ENCODE measurements around the gene SYTL3.
"Not testable (repeated sequence)": the region's sequence is repeated elsewhere in the genome, so short reads cannot be mapped to it uniquely, and the experiment has no call there.

Gene SYTL3

DNA sequence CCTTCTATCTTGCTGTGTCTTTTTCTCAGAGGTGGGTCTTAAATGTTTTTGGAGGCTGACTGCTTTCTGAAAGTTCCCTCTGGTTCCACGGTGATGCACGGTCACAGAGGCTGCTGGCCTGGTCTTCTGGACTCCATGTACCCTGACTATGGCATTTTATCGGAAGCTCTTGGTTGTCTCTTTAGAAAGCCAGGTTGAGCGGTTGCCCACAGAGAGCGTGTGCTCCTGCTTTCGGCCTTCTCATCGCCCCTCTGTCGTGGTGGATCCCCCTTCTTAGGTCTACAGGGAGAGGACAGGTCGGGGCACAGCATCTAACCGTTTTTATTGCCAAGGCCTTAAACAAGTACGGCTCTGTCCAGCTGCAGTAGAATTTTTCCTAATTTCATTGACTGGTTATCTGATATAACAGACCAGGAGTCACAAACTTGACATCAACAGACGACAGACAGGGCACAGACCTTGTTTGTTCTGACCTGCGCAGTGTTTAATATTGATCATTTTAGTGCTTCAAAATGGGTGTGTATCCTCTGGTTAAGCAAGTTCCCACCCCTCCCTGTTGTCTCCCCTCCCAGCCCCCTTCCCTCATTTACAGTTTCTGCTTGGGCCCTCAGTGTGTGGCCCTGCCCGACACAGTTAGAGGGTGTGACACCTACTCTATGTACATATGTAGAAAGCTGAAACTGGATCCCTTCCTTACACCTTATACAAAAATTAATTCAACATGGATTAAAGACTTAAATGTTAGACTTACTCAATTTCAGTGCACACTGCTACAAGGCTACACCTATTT is 24.7 kb downstream of the SYTL3 start:
- Histone ChIP-seq H3K9ac (ENCODE audit: low read depth, low read length) (no peak overlapping the region), H3K36me3 (ENCODE audit: insufficient read depth, low read length) (no peaks in the 10 kb centered on the region), H3K4me3 (ENCODE audit: low read length) (no peak overlapping the region), H3K27me3 (ENCODE audit: control insufficient read depth, insufficient read depth, low read length) (no peaks in the 10 kb centered on the region), H3K4me1 (ENCODE audit: control insufficient read depth, insufficient read depth, low read length) (no peaks in the 10 kb centered on the region), H3K9me3 (replicated peaks; ENCODE audit: low read length) (no peaks in the 10 kb centered on the region), H3K4me2 (ENCODE audit: low read length) (no peak overlapping the region)

GRCh38 chr6:158677094-158677493 is 27.2 kb downstream of the SYTL3 start:
- H3K36me3 ChIP-seq (ENCODE audit: insufficient read depth, low read length); H3K4me1 ChIP-seq (ENCODE audit: control insufficient read depth, insufficient read depth, low read length); H3K4me3 ChIP-seq (ENCODE audit: low read length); H3K9me3 ChIP-seq (replicated peaks; ENCODE audit: low read length); H3K9ac ChIP-seq (ENCODE audit: low read depth, low read length); H3K27me3 ChIP-seq (ENCODE audit: control insufficient read depth, insufficient read depth, low read length); H3K4me2 ChIP-seq (ENCODE audit: low read length): not testable (repeated sequence)

- H3K9me3 ChIP-seq (replicated peaks; ENCODE audit: low read length), result no peaks in the 10 kb centered on the region
- H3K4me2 ChIP-seq (ENCODE audit: low read length), result no peak overlapping the region
- H3K36me3 ChIP-seq (ENCODE audit: insufficient read depth, low read length), result no peaks in the 10 kb centered on the region
- no peak overlapping the region for H3K9ac ChIP-seq (ENCODE audit: low read depth, low read length)
- H3K4me1 ChIP-seq (ENCODE audit: control insufficient read depth, insufficient read depth, low read length), result no peaks in the 10 kb centered on the region
- H3K4me3 ChIP-seq (ENCODE audit: low read length), result no peak overlapping the region
- H3K27me3 ChIP-seq (ENCODE audit: control insufficient read depth, insufficient read depth, low read length), result no peaks in the 10 kb centered on the region
Observed at GRCh38 chr6:158677906-158678578, 28.2 kb downstream of the SYTL3 start.

GRCh38 chr6:158680015-158680414 is 30.2 kb downstream of the SYTL3 start:
- no peaks in the 10 kb centered on the region for H3K36me3 ChIP-seq (ENCODE audit: insufficient read depth, low read length)
- no peaks in the 10 kb centered on the region for H3K4me1 ChIP-seq (ENCODE audit: control insufficient read depth, insufficient read depth, low read length)
- no peaks in the 10 kb centered on the region for H3K27me3 ChIP-seq (ENCODE audit: control insufficient read depth, insufficient read depth, low read length)
- H3K9ac ChIP-seq (ENCODE audit: low read depth, low read length), result no peak overlapping the region
- no peak overlapping the region for H3K4me3 ChIP-seq (ENCODE audit: low read length)
- no peaks in the 10 kb centered on the region for H3K9me3 ChIP-seq (replicated peaks; ENCODE audit: low read length)
- H3K4me2 ChIP-seq (ENCODE audit: low read length), result no peak overlapping the region

DNA sequence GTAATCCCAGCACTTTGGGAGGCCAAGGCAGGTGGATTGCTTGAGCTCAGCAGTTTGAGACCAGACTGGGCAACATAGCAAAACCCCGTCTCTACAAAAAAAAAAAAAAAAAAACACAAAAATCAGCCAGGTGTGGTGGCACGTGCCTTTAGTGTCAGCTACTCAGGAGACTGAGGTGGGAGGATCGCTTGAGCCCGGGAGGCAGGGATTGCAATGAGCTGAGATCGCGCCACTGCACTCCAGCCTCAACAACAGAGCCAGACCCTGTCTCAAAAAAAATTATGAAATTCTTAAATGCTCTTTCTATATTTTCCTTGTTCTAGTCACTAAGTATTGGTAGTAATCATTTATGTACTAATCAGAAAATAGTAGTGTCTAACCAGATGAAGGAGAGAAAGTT is 30.6 kb downstream of the SYTL3 start:
- H3K9me3 ChIP-seq (replicated peaks; ENCODE audit: low read length), result no peaks in the 10 kb centered on the region
- no peaks in the 10 kb centered on the region for H3K4me1 ChIP-seq (ENCODE audit: control insufficient read depth, insufficient read depth, low read length)
- H3K36me3 ChIP-seq (ENCODE audit: insufficient read depth, low read length), result no peaks in the 10 kb centered on the region
- no peak overlapping the region for H3K4me3 ChIP-seq (ENCODE audit: low read length)
- no peak overlapping the region for H3K9ac ChIP-seq (ENCODE audit: low read depth, low read length)
- H3K4me2 ChIP-seq (ENCODE audit: low read length), result no peak overlapping the region
- no peaks in the 10 kb centered on the region for H3K27me3 ChIP-seq (ENCODE audit: control insufficient read depth, insufficient read depth, low read length)

- Histone ChIP-seq H3K4me1 (ENCODE audit: control insufficient read depth, insufficient read depth, low read length) (no peaks in the 10 kb centered on the region), H3K36me3 (ENCODE audit: insufficient read depth, low read length) (no peaks in the 10 kb centered on the region), H3K9me3 (replicated peaks; ENCODE audit: low read length) (no peaks in the 10 kb centered on the region), H3K4me2 (ENCODE audit: low read length) (no peak overlapping the region), H3K27me3 (ENCODE audit: control insufficient read depth, insufficient read depth, low read length) (no peaks in the 10 kb centered on the region), H3K4me3 (ENCODE audit: low read length) (no peak overlapping the region), H3K9ac (ENCODE audit: low read depth, low read length) (no peak overlapping the region)
Observed at GRCh38 chr6:158684311-158684710, 34.5 kb downstream of the SYTL3 start.

DNA sequence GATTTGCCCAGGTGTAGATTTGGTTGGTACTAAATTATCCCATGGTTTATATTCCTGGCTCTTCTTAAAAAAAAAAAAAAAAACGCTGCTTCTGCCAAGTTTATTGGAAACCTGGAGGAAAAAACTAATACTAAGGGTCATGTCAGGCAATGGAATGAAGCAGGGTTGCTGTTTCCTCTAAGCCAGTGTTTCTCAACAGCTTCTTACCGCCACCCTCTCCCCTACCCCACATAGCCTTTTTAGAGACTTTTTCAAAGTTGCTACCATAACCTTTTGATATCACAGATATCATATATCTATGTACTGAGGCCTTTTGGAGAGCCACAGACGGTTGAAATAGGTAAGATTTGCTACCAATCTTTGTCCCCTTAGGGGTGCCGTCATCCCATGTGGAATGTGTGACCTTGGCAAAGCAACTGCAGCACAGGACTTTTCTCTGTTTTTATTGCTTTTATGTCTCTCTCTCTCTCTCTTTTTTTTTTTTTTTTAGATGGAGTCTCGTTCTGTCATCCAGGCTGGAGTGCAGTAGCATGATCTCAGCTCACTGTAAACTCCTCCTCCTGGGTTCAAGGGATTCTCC is 35.0 kb downstream of the SYTL3 start:
- no peaks in the 10 kb centered on the region for H3K36me3 ChIP-seq (ENCODE audit: insufficient read depth, low read length)
- H3K4me1 ChIP-seq (ENCODE audit: control insufficient read depth, insufficient read depth, low read length), result no peaks in the 10 kb centered on the region

GRCh38 chr6:158686311-158686710 is 36.5 kb downstream of the SYTL3 start:
- Histone ChIP-seq H3K9me3 (replicated peaks; ENCODE audit: low read length) (no peaks in the 10 kb centered on the region), H3K36me3 (ENCODE audit: insufficient read depth, low read length) (no peaks in the 10 kb centered on the region), H3K4me3 (ENCODE audit: low read length) (no peak overlapping the region), H3K27me3 (ENCODE audit: control insufficient read depth, insufficient read depth, low read length) (no peaks in the 10 kb centered on the region), H3K9ac (ENCODE audit: low read depth, low read length) (no peak overlapping the region), H3K4me1 (ENCODE audit: control insufficient read depth, insufficient read depth, low read length) (no peaks in the 10 kb centered on the region), H3K4me2 (ENCODE audit: low read length) (no peak overlapping the region)

More for the DNA sequence above, 35.0 kb downstream of the SYTL3 start:
- Histone ChIP-seq H3K27me3 (ENCODE audit: control insufficient read depth, insufficient read depth, low read length) (no peaks in the 10 kb centered on the region), H3K9ac (ENCODE audit: low read depth, low read length) (no peak overlapping the region), H3K9me3 (replicated peaks; ENCODE audit: low read length) (no peaks in the 10 kb centered on the region), H3K4me3 (ENCODE audit: low read length) (no peak overlapping the region), H3K4me2 (ENCODE audit: low read length) (no peak overlapping the region)

GRCh38 chr6:158686791-158687381 is 37.0 kb downstream of the SYTL3 start:
- H3K9me3 ChIP-seq (replicated peaks; ENCODE audit: low read length), result no peaks in the 10 kb centered on the region
- no peak overlapping the region for H3K4me3 ChIP-seq (ENCODE audit: low read length)
- no peak overlapping the region for H3K4me2 ChIP-seq (ENCODE audit: low read length)
- no peak overlapping the region for H3K9ac ChIP-seq (ENCODE audit: low read depth, low read length)
- H3K27me3 ChIP-seq (ENCODE audit: control insufficient read depth, insufficient read depth, low read length), result no peaks in the 10 kb centered on the region
- H3K4me1 ChIP-seq (ENCODE audit: control insufficient read depth, insufficient read depth, low read length), result no peaks in the 10 kb centered on the region
- H3K36me3 ChIP-seq (ENCODE audit: insufficient read depth, low read length), result no peaks in the 10 kb centered on the region

GRCh38 chr6:158687506-158687905 is 37.7 kb downstream of the SYTL3 start:
- Histone ChIP-seq H3K9ac (ENCODE audit: low read depth, low read length) (no peak overlapping the region), H3K4me1 (ENCODE audit: control insufficient read depth, insufficient read depth, low read length) (no peaks in the 10 kb centered on the region)

GRCh38 chr6:158688860-158689259 is 39.0 kb downstream of the SYTL3 start:
- Histone ChIP-seq H3K27me3 (ENCODE audit: control insufficient read depth, insufficient read depth, low read length) (no peaks in the 10 kb centered on the region), H3K36me3 (ENCODE audit: insufficient read depth, low read length) (no peaks in the 10 kb centered on the region), H3K4me1 (ENCODE audit: control insufficient read depth, insufficient read depth, low read length) (no peaks in the 10 kb centered on the region), H3K4me2 (ENCODE audit: low read length) (no peak overlapping the region), H3K9ac (ENCODE audit: low read depth, low read length) (no peak overlapping the region), H3K4me3 (ENCODE audit: low read length) (no peak overlapping the region), H3K9me3 (replicated peaks; ENCODE audit: low read length) (no peaks in the 10 kb centered on the region)

More at GRCh38 chr6:158687506-158687905, 37.7 kb downstream of the SYTL3 start:
- no peak overlapping the region for H3K4me3 ChIP-seq (ENCODE audit: low read length)
- H3K27me3 ChIP-seq (ENCODE audit: control insufficient read depth, insufficient read depth, low read length), result no peaks in the 10 kb centered on the region
- H3K4me2 ChIP-seq (ENCODE audit: low read length), result no peak overlapping the region
- H3K9me3 ChIP-seq (replicated peaks; ENCODE audit: low read length), result no peaks in the 10 kb centered on the region
- H3K36me3 ChIP-seq (ENCODE audit: insufficient read depth, low read length), result no peaks in the 10 kb centered on the region
